GM19395 (cell line): ENCODE data around the gene RAD21L1.
"Not testable (repeated sequence)": the region's sequence is repeated elsewhere in the genome, so short reads cannot be mapped to it uniquely, and the experiment has no call there.

Experiments used
- ATAC-seq: cut with Tn5 transposase; IDR thresholded peaks from one replicate; pipeline ENCODE4 v1.9.1; 2021; ENCODE audit warnings: mild to moderate bottlenecking, moderate library complexity; ENCODE audit not compliant: unreplicated experiment

Gene RAD21L1

DNA sequence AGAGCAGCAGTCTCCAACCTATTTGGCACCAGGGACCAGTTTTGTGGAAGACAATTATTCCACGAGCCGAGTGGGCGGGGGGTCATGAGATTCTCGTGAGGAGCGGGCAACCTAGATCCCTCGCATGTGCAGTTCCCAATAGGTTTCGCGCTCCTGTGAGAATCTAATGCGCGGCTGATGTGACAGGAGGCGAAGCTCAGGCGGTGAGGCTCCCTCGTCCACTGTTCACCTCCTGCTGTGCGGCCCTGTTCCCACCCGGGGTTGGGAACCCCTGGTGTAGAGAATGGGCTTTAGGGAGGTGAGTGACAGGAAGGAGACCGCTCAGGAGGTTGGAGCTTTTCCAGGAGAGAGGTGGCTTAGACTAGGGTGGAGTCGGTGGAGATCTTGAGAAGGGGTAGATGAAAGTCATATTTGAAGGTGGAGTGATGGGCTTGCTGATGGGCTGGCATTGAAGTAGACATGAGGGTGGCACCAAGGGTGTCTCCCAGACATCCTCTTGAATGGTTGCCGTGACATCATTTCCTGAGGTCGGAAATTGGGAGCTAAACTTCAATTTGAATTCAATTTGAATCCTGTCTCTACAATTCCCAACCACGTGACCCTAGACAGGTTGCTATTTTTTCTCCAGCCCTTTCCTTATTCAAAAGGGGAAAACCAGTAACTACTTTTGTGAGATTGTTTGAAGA lies 1.5 kb upstream of the RAD21L1 start:
- ATAC-seq = no peak

- ATAC-seq = no peak
Measured at GRCh38 chr20:1225263-1225782, 521 bp upstream of the RAD21L1 start.

DNA sequence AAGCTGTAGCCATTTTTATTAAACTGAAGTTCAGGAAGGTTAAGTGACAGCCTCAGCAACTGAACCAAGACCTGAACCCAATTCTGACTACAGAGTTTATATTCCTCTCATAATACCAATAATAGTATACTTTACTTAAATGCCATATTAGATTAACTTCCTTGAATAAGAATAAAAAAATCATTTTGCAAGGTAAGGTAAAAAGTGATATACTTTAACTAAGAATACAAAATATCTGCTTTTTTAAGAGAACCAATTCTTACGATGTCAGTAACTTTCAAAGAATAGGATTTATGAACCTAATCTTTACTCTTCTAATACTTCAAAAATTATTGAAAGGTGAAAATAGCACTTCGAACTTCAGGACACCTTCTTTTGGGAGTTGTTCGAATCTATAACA lies 3.7 kb downstream of the RAD21L1 start:
- no peak for ATAC-seq

GRCh38 chr20:1232286-1233111 lies 6.7 kb downstream of the RAD21L1 start:
- peak; percentile 66 for ATAC-seq

GRCh38 chr20:1240549-1240948 lies 14.7 kb downstream of the RAD21L1 start:
- ATAC-seq = no peak

DNA sequence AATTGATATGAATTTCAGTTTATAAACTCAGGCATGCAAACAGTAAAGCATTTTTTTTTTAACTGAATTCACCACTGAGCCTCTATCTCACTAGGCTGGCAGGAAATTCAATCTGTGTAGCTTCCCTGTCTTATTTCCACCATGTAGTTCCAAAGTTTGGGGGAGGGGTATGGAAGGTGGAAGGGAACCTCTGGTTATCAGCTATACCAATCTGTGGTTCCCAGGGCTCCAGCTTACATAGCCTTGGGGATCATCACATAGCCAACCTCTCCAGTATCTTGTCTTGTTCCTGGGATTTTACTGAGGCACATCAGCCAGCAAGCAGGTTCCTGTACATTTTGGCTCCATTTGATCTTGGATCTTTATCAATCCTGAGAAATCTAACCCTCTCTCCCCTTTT lies 15.6 kb downstream of the RAD21L1 start:
- no peak for ATAC-seq

GRCh38 chr20:1242099-1242498 lies 16.3 kb downstream of the RAD21L1 start:
- ATAC-seq = no peak

GRCh38 chr20:1242530-1242929 lies 16.7 kb downstream of the RAD21L1 start:
- no peak for ATAC-seq

GRCh38 chr20:1245578-1245977 lies 19.7 kb downstream of the RAD21L1 start:
- ATAC-seq = no peak

- ATAC-seq = no peak
Measured at GRCh38 chr20:1247689-1248088, 21.8 kb downstream of the RAD21L1 start.

- ATAC-seq = not testable (repeated sequence)
Measured at GRCh38 chr20:1250282-1250681, 24.4 kb downstream of the RAD21L1 start.

- ATAC-seq = no peak
Measured at GRCh38 chr20:1252416-1252815, 26.6 kb downstream of the RAD21L1 start.

GRCh38 chr20:1254254-1254653 lies 28.4 kb downstream of the RAD21L1 start:
- ATAC-seq = no peak

DNA sequence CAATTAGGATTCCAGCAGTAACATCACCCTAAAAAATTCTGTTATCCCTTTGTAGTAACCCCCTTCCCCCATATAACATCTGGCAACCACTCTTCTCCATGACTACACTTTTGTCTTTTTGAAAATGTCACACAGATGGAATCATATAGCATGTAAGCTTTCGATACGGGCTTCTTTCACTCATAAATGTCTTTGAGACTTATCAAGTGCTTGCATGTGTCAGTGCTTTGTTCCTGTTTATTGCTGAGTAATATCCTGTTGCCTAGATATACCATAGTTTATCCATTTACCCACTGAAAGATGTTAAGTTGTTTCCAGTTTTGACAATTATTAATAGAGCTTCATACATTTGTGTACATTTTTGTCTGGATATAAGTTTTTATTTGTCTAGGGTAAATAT lies 29.8 kb downstream of the RAD21L1 start:
- no peak for ATAC-seq

GRCh38 chr20:1263853-1264252 lies 38.0 kb downstream of the RAD21L1 start:
- ATAC-seq = no peak

DNA sequence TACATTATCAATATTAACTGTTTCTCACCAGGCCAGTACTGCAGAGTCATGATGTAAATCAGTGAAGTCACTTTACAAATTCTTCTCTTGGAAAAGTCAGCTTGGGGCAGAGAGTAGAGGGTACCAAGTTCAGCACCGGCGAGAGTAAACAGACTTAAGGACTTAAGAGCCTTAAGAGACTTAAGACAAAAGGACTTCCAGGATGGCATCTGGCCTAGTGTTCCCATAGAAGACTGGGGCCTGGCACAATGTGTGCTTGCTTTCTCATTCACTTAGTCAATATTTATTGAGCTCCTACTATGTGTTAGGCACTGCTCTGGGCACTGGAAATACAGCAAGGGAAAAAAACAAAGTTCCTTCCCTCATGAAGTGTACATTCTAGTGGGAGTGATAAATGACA lies 38.9 kb downstream of the RAD21L1 start:
- ATAC-seq = no peak

DNA sequence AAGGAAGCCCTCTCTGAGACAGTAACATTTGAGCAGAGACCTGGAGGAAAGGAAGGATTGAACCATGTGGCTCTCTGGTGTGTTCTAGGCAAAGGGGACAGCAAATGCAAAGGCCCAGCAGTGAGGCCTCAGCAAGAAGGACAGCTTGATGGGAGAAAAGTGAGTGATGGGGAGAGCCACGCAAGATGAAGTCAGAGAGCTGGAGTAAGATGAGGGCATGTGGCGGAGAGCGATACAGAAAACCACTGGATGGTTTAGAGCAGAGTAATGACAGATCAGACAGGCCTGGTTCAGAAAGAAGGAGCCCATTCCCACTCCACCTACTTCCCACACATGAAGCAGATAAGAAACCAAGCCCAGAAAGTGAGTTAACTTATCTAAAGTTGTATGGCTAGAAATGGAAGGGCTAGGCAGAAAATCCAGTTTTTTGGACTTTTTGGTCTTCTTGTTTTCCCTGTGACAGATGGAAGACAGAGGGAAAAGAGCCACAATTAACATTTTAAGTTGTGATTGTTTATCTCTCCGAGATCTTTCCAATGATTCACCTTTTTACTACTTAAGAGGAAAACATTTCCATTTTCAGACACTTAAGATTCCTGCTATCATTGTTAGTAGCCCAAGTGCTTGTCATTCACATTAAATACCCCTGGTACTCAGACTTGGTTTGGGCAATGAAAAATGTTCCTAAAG lies 39.5 kb downstream of the RAD21L1 start:
- ATAC-seq = no peak

- ATAC-seq = no peak
Measured at GRCh38 chr20:1265916-1266166, 40.0 kb downstream of the RAD21L1 start.

DNA sequence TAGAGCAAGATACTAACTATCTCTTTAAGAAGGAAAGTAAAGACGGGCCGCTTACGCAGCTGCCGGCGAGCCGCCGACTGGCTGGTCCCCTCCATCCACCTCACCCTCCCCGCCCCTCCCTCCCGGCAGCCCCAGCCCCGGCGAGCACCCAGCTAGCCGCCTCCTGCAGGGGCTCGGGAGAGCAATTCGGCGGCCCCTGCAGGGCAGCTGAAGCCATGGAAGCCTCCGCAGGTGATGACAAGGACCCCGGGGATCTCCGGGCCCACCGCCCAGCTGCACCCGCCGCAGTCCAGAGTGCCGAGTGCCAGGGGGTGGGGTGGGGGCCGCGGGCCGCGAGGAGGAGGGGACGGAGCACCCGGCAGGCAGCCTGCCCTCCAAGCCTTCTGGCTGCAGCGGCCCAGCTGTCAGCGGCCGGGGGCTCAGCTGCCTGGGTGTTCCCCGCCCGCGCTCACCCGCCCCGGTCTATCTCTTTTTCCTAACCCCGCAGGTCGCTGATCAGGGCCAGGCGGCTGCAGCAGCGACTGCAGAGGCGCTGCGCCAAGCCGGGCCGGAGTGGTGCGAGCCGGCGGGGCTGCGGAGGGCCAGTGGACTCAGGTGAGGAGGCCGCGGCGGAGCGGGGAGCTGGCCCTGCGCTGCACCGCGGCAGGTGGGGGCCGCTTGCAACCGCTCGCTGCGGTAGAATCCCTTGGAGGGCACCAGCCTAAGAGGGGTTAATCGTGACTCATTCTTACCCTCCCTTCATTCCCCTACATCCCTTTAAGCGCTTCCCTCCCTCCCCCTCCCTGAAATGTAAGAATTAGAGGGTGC lies 40.5 kb downstream of the RAD21L1 start, which contains the start of gene SNPH:
TSS of gene SNPH (plus strand) at position 128 of the 807 bp plus-strand sequence. CDS start 29,946 bp downstream, outside the sequence.
- ATAC-seq = peak; percentile 49

DNA sequence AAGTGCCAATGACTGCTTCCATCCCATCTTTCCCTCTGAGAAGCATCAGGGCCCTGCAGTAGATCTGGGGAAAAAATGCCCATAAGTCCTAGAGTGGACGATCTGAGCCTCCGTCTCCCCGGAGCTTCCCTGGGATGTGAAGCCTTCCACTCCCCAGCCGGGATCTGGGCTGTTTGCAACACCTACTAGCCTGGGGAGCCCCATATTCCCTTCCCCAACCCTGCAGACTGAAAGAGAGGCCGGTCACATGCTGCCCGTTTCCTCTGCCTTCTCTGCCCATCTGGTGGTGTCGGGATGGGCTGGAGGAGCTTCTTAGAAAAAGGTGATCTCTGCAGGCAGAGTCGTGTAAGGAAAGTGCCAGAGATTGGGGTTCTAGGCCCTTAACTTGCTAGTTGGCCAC lies 41.3 kb downstream of the RAD21L1 start:
- ATAC-seq = no peak

- no peak for ATAC-seq
Measured at GRCh38 chr20:1267809-1268374, 42.0 kb downstream of the RAD21L1 start.
